Stimulated activated CD4-positive, alpha-beta T cell treated with anti-CD3 and anti-CD28 coated beads, Interleukin-12 subunit alpha, Interleukin-12 subunit beta, amount 100 ng/mL, for 4 hours (primary cell): ENCODE data around the gene DACT2.

Source experiments
- DNase-seq: peaks from one replicate; pipeline ENCODE4 v3.0.0-alpha.2; 2020

The DACT2 gene

GRCh38 chr6:168261234-168261633 is 58.3 kb downstream of the DACT2 start:
- no peak for DNase-seq

- DNase-seq: no peak
Observed at GRCh38 chr6:168260420-168260987, 59.1 kb downstream of the DACT2 start.

- DNase-seq: no peak
Observed at GRCh38 chr6:168258795-168259194, 60.8 kb downstream of the DACT2 start.

GRCh38 chr6:168256940-168257339 is 62.6 kb downstream of the DACT2 start:
- no peak for DNase-seq
